Measurements from ENCODE around the gene MAP3K5. TPM values are rescaled to one million over a fixed set of nuclear protein-coding genes. Genes with fewer than 3 reads are reported as not detected.
"Not testable (repeated sequence)": the region's sequence is repeated elsewhere in the genome, so short reads cannot be mapped to it uniquely, and the experiment has no call there.

Gene MAP3K5
- total RNA-seq, 2 donors from 2014 or later: 6.6 to 9.7 TPM

DNA sequence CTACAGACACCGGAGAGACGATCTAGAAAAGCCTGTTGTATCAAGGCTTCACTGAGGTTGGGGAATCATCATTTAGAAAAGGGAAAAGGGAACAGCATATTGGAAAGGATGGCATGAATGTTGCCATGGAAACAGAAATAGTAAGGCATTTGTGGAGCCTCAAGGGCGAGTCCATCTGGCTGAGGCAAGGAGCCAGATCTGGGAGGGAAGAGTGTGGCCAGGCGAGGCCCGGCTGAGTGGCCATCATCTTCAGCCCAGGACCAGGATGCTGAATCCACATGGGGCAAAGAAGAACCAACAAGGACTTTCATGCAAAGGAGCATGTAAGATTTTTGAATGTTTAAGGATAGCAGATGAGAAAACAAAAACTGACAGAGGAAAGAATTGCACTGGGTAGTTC is 85.8 kb downstream of the MAP3K5 start:
- intact Hi-C loops (cut with DNase I): no loop called here
- DNase-seq: no peak

DNA sequence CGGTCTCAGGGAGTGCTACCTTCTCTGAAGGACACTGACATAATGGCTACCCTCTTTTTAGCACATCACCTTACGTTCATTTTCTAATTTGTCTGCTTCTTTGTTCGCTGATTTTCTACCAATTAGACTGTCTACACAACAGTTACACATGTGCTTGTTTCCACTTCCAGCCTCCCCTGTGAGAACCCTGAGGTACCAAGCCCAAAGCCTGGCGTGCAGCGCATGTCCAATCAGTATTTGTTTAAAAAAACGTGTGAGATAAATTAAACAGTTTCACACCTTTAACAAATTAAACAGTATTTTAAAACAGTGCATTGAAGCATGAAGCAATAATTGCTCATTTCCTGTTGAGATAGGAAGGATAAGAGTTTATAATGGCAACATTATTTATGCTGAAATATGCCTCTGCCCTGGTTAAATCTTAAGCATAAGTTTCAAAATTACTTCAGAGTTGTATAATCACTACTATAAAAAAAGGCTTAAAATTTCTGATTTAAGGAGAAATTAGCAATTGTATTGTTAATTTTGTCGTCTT is 88.9 kb downstream of the MAP3K5 start:
- intact Hi-C loops (cut with DNase I): no loop called here
- DNase-seq (no peak), ATAC-seq (no peak)

More for the DNA sequence above, 85.8 kb downstream of the MAP3K5 start:
- no peak for ATAC-seq

DNA sequence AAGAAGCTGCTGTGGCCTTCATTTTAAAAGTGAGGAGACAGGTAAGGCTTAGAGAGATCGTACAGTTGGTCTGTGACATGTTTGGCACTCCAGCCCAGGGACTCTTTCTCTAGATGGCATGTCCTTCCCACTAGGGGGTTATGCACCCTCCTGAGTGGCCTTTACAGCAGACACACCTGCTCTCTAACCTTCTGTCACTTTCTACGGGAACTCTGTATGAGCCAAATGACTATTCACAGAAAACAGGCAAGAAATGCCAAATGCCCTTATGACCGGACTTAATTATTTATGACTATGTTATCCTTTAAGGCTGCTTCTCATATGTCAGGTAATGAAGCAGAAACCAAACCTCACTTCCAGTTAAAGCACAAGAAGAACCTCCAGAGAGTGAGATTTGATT is 91.2 kb downstream of the MAP3K5 start:
- intact Hi-C loops (cut with DNase I): no loop called here
- ATAC-seq: no peak

DNA sequence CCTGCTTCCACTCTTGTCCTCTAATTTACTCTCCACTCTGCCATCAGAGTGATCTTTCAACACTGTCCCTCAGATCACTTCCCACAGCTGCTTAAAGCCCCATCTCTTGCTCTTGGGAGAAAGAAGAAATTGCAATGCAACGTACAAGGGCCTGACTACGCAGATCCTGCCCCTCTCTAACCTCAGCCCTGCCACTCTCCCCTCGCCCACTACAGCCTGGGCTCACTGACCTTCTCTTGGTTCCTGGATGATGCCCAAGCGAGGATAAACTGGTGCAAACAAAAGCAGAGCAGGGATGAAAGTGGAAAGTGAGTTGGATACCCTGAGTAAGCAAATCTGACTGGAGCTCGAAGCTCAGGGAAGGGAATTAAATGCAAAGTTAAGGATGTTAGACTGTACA is 92.9 kb downstream of the MAP3K5 start:
- ATAC-seq: no peak
- no peak for DNase-seq
- intact Hi-C loops (cut with DNase I): no loop called here

More for the DNA sequence above, 91.2 kb downstream of the MAP3K5 start:
- no peak for DNase-seq

GRCh38 chr6:136696783-136697364 is 95.4 kb downstream of the MAP3K5 start:
- DNase-seq: no peak
- intact Hi-C loops (cut with DNase I): no loop called here
- no peak for ATAC-seq

DNA sequence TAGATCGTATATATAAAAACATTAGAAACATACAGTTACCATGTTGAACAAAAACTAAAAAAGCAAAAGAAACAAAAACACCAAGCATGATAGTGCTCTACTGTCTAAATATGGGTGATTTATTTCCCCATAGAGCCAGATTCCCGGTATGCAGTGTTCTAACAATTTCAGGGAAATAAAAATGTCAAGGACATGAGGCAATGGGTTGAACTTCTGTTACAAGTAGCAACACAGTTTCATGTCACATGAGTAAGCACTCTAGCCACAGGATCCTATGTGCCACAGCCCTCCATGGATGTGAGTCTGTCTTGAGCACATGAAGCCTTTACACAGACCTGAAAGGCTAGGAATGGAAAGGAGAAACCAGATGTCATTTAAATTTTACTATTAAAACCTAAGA is 96.0 kb downstream of the MAP3K5 start:
- ATAC-seq (no peak), DNase-seq (no peak)
- intact Hi-C loops (cut with DNase I): no loop called here

DNA sequence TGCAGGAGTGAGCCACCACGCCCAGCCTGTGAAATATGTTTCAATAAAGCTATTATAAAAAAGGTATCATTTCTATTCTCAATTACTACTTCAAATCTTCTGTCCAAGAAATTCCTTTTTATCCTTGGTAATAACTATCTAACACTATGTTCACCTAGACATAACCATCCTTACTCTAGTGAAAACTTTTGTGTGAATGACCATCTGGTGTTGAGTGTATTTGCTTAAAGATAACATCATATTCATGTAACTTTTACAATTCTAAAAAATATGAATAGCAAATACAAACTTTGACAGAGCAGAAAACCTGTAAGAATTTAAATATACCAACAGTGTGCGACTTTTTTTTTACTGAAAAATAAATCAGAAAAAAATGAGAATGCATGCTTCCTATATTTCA is 96.9 kb downstream of the MAP3K5 start:
- intact Hi-C loops (cut with DNase I): no loop called here
- ATAC-seq: no peak
- DNase-seq: no peak

GRCh38 chr6:136693090-136693489 is 99.2 kb downstream of the MAP3K5 start:
- no peak for ATAC-seq
- no peak for DNase-seq
- intact Hi-C loops (cut with DNase I): no loop called here

GRCh38 chr6:136687894-136688293 is 104.4 kb downstream of the MAP3K5 start:
- intact Hi-C loops (cut with DNase I); ATAC-seq; DNase-seq: not testable (repeated sequence)

DNA sequence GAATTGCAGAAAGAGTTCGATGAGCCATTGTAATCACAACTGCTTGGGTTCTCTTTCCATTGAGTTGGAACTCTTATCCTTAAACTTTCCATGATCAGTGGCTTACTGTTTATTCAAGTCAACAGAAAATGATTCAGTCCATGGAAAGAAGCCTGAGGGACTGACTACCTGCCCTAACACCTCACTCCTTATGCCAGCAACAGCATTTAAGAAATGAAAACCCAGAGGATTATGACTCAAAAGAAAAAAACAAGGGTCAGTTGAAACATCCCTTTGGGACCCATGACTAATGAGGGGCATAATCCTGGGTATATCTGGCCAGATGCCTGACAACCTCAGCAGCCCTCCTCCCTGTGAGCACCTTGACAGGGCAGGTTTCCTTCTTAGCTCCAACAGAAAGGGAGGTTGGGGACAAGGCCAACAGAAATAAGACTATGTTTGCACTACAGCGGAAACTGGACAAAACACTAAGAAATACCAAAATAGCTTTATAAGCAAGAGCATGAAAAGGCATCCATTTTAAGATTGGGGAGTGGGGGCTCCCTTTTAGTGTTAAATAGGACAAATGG is 106.7 kb downstream of the MAP3K5 start:
- intact Hi-C loops (cut with DNase I): no loop called here
- ATAC-seq (peak in 1 of 2 donors; percentile 25), DNase-seq (no peak)

GRCh38 chr6:136684466-136684865 is 107.8 kb downstream of the MAP3K5 start:
- DNase-seq: peak; percentile 29
- intact Hi-C loops (cut with DNase I): no loop called here
- ATAC-seq: peak; percentile 41 to 49

DNA sequence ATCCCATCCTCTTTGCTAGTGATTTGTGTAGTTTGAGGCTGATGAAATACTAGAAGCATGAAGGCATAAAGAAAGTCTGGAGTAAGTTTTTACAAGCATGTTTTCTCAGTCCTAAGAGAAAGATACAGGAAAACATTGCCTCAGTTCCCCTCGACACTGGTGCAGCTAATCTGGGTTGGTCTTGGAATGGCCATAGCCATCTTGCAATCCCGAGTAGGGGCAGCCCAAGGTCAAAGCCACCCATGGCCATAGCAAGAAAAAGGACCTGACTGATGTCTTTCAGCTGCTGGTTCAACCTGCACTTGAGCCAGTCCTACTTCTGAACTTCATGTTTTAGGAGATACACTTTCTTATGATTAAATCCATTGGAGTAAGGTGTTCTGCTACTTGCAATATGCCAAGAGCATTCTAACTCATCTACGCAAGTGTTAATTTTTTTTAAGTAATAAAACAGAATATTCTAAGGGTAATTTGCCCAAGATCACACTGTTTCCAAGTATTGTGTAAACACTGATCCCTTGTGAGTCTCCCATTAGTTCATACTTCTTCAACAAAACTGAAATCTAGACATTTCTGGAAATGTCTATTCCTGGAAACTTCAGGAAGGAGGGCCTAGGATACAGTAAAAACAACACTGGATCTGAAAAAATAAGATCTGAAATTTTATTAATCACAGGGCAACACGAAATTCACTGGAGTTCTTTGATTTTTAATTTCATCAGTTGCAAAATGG is 108.9 kb downstream of the MAP3K5 start:
- DNase-seq: no peak
- ATAC-seq: peak in 1 of 2 donors; percentile 81
- intact Hi-C loops (cut with DNase I): no loop called here

DNA sequence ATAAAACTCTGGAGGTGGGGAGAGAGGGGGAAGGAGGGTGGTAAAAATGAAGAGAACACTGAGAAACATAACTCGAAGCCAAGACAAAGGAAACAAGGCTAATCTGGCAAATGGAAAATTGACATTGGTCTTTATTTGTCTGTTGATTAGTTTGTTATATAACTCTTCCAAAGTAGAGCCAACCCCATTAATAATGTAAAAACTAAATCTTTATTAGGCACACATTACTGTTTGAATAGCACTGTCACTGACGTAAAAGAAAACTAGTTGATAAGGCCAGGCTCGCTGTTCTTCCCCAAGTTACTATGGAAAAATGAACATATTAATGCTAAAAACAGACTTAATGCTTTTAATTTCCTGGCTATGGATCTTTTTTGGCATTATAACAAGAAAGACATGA is 110.0 kb downstream of the MAP3K5 start:
- intact Hi-C loops (cut with DNase I): no loop called here

GRCh38 chr6:136677822-136678221 is 114.5 kb downstream of the MAP3K5 start:
- no peak for DNase-seq
- ATAC-seq: no peak
- intact Hi-C loops (cut with DNase I): no loop called here

More for the DNA sequence above, 110.0 kb downstream of the MAP3K5 start:
- DNase-seq (no peak), ATAC-seq (no peak)

- intact Hi-C loops (cut with DNase I): no loop called here
- DNase-seq: no peak
- ATAC-seq: no peak
These were observed 114.9 kb downstream of the MAP3K5 start for GRCh38 chr6:136677344-136677743.

GRCh38 chr6:136676075-136676474 is 116.2 kb downstream of the MAP3K5 start:
- ATAC-seq: peak in 1 of 2 donors; percentile 65
- intact Hi-C loops (cut with DNase I): no loop called here
- DNase-seq: no peak

GRCh38 chr6:136673571-136673970 is 118.7 kb downstream of the MAP3K5 start:
- ATAC-seq (no peak), DNase-seq (no peak)
- intact Hi-C loops (cut with DNase I): no loop called here

- intact Hi-C loops (cut with DNase I): no loop called here
- no peak for ATAC-seq
- DNase-seq: no peak
These were observed 120.1 kb downstream of the MAP3K5 start for GRCh38 chr6:136672144-136672543.

- intact Hi-C loops (cut with DNase I): no loop called here
- DNase-seq (no peak), ATAC-seq (peak; percentile 25 to 30)
These were observed 123.0 kb downstream of the MAP3K5 start for GRCh38 chr6:136669299-136669699.

- intact Hi-C loops (cut with DNase I): no loop called here
- ATAC-seq (no peak), DNase-seq (no peak)
These were observed 123.7 kb downstream of the MAP3K5 start for GRCh38 chr6:136668571-136668970.

All from left cardiac atrium (tissue), 4 donors.